H1 (cell line): ENCODE data around the gene VGF. TPM values are rescaled to one million over a fixed set of nuclear protein-coding genes. Genes with fewer than 3 reads are reported as not detected.

Experiments
- CTCF ChIA-PET: fragments of 300-600 bp; sonication (Branson Sonifier 250); formaldehyde crosslinking; loops from one replicate; lab custom pipeline; 2021; ENCODE audit not compliant: partially characterized antibody; lab: Charles Lee
- POLR2A ChIA-PET: fragments of 300-600 bp; sonication (Branson Sonifier 250); formaldehyde crosslinking; loops from one replicate; lab custom pipeline; 2021; ENCODE audit warnings: inconsistent platforms; ENCODE audit not compliant: partially characterized antibody; lab: Charles Lee
- DNase-seq, 2 experiments: peaks; one replicate each; pipeline versions ENCODE4 v3.0.0 to v3.0.0-alpha.2; 2010 to 2022; ENCODE audit warnings: low spot score in 2 of 2, low read depth in 1 of 2, mixed read lengths in 1 of 2
- FAIRE-seq: peaks from 2 replicates; lab custom pipeline; 2011; peaks lifted over from hg19 to GRCh38; lab: Jason Lieb, UNC
- H2AFZ ChIP-seq: 2 replicates; pipeline ENCODE4 v1.8.1; 2012; ENCODE audit warnings: low read length, inconsistent platforms
- H2AK5ac ChIP-seq: 2 replicates; pipeline ENCODE4 v1.6.1; 2013; ENCODE audit warnings: low read depth, low read length
- H2BK120ac ChIP-seq: replicated peaks from 2 replicates; pipeline ENCODE3; 2013; ENCODE audit warnings: low read depth, low read length, inconsistent platforms
- H2BK12ac ChIP-seq: 2 replicates; pipeline ENCODE4 v1.6.1; 2013; ENCODE audit warnings: low read depth, low read length
- H2BK15ac ChIP-seq: 2 replicates; pipeline ENCODE4 v1.6.1; 2013; ENCODE audit warnings: low read length
- H2BK20ac ChIP-seq: 2 replicates; pipeline ENCODE4 v1.6.1; 2013; ENCODE audit warnings: low read length
- H2BK5ac ChIP-seq: 2 replicates; pipeline ENCODE4 v1.6.1; 2013; ENCODE audit warnings: low read depth, low read length
- H3K14ac ChIP-seq: 2 replicates; pipeline ENCODE4 v1.6.1; 2013; ENCODE audit warnings: inconsistent platforms; ENCODE audit not compliant: insufficient read length
- H3K18ac ChIP-seq: 2 replicates; pipeline ENCODE4 v1.6.1; 2013; ENCODE audit warnings: low read length; ENCODE audit errors: extremely low read depth
- H3K23ac ChIP-seq: 2 replicates; pipeline ENCODE4 v1.6.1; 2013; ENCODE audit warnings: inconsistent platforms; ENCODE audit not compliant: insufficient read length
- H3K23me2 ChIP-seq: 2 replicates; pipeline ENCODE4 v1.6.1; 2013; ENCODE audit warnings: low read depth, low read length
- H3K27ac ChIP-seq: 2 replicates; pipeline ENCODE4 v1.6.1; 2011; ENCODE audit warnings: low read depth, low read length, inconsistent platforms
- H3K27me3 ChIP-seq, 4 experiments: replicated peaks in 1 of 4; 1 replicate in 1 of 4; 2 replicates in 3 of 4; pipeline versions ENCODE4 v1.6.1 to v1.8.1; 2011 to 2013; ENCODE audit warnings: low read length in 3 of 4, mild to moderate bottlenecking in 3 of 4, inconsistent platforms in 2 of 4, mixed read lengths in 2 of 4, moderate library complexity in 1 of 4; ENCODE audit not compliant: control insufficient read depth in 3 of 4, insufficient read depth in 3 of 4; ENCODE audit errors: extremely low read depth in 1 of 4
- H3K36me3 ChIP-seq, 4 experiments: 2 replicates each; pipeline versions ENCODE4 v1.6.1 to v1.8.1; 2011 to 2013; ENCODE audit warnings: mild to moderate bottlenecking in 4 of 4, low read length in 3 of 4, moderate library complexity in 2 of 4, control low read depth in 1 of 4, inconsistent platforms in 1 of 4; ENCODE audit not compliant: insufficient read depth in 4 of 4, control insufficient read depth in 2 of 4
- H3K4ac ChIP-seq: replicated peaks from 2 replicates; pipeline ENCODE3; 2013; ENCODE audit warnings: low read length, low read depth, mixed read lengths, inconsistent platforms; ENCODE audit not compliant: insufficient read length
- H3K4me1 ChIP-seq, 4 experiments: replicated peaks in 1 of 4; 1 replicate in 1 of 4; 2 replicates in 3 of 4; pipeline versions ENCODE4 v1.6.1 to v1.8.1; 2011 to 2013; ENCODE audit warnings: low read length in 3 of 4, inconsistent platforms in 2 of 4, mixed read lengths in 1 of 4; ENCODE audit not compliant: insufficient read depth in 4 of 4, control insufficient read depth in 3 of 4
- H3K4me2 ChIP-seq, 2 experiments: 2 replicates each; pipeline versions ENCODE4 v1.6.1 to v1.8.1; 2011 to 2013; ENCODE audit warnings: low read depth in 2 of 2, low read length in 2 of 2, control low read depth in 1 of 2, inconsistent platforms in 1 of 2, mild to moderate bottlenecking in 1 of 2; ENCODE audit not compliant: insufficient read depth in 1 of 2
- H3K4me3 ChIP-seq, 4 experiments: fragments of 200-600, 300-600 bp in 1 of 4; sonication (generic), shearing (Covaris generic), sonication (Bioruptor Twin) in 1 of 4; 2 replicates each; pipeline versions ENCODE4 v1.5.1 to v1.8.1; 2011 to 2016; ENCODE audit warnings: low read length in 4 of 4, low read depth in 3 of 4, control low read depth in 2 of 4, inconsistent platforms in 2 of 4, mild to moderate bottlenecking in 2 of 4, mixed read lengths in 1 of 4, moderate library complexity in 1 of 4; ENCODE audit not compliant: insufficient read depth in 2 of 4; ENCODE audit errors: extremely low read depth in 1 of 4
- H3K56ac ChIP-seq: replicated peaks from 2 replicates; pipeline ENCODE3; 2013; ENCODE audit warnings: low read depth, mild to moderate bottlenecking, mixed read lengths, low read length, inconsistent platforms; ENCODE audit not compliant: insufficient read length
- H3K79me1 ChIP-seq: 2 replicates; pipeline ENCODE4 v1.6.1; 2013; ENCODE audit warnings: low read depth, low read length, control low read depth
- H3K79me2 ChIP-seq, 2 experiments: 2 replicates each; pipeline versions ENCODE4 v1.6.1 to v1.8.1; 2012 to 2013; ENCODE audit warnings: low read length in 2 of 2, mild to moderate bottlenecking in 2 of 2, inconsistent platforms in 1 of 2; ENCODE audit not compliant: insufficient read depth in 2 of 2, control insufficient read depth in 1 of 2
- H3K9ac ChIP-seq, 4 experiments: replicated peaks in 1 of 4; 1 replicate in 1 of 4; 2 replicates in 3 of 4; pipeline versions ENCODE4 v1.6.1 to v1.8.1; 2011 to 2013; ENCODE audit warnings: low read depth in 3 of 4, low read length in 3 of 4, control low read depth in 2 of 4, mild to moderate bottlenecking in 2 of 4, moderate library complexity in 2 of 4, inconsistent platforms in 1 of 4; ENCODE audit errors: extremely low read depth in 1 of 4
- H3K9me3 ChIP-seq, 2 experiments: 2 replicates each; pipeline versions ENCODE4 v1.6.1 to v1.8.1; 2012 to 2013; ENCODE audit warnings: mild to moderate bottlenecking in 2 of 2, moderate library complexity in 2 of 2, control low read depth in 1 of 2, inconsistent platforms in 1 of 2, low read depth in 1 of 2, low read length in 1 of 2, mixed read lengths in 1 of 2; ENCODE audit not compliant: insufficient read depth in 2 of 2
- H4K20me1 ChIP-seq, 2 experiments: replicated peaks in 1 of 2; 2 replicates each; pipeline versions ENCODE3 to v1.8.1; 2011 to 2013; ENCODE audit warnings: inconsistent platforms in 2 of 2, low read length in 2 of 2, mild to moderate bottlenecking in 1 of 2; ENCODE audit not compliant: insufficient read depth in 2 of 2, control insufficient read depth in 1 of 2
- H4K5ac ChIP-seq: 2 replicates; pipeline ENCODE4 v1.6.1; 2013; ENCODE audit warnings: low read length, low read depth, mixed read lengths, inconsistent platforms; ENCODE audit not compliant: insufficient read length
- H4K8ac ChIP-seq: 2 replicates; pipeline ENCODE4 v1.8.0; 2013; ENCODE audit warnings: mild to moderate bottlenecking, moderate library complexity, low read length, inconsistent platforms; ENCODE audit not compliant: insufficient read depth; ENCODE audit errors: extremely low read depth
- H4K91ac ChIP-seq: replicated peaks from 2 replicates; pipeline ENCODE3; 2013; ENCODE audit warnings: low read length, mixed read lengths, inconsistent platforms; ENCODE audit not compliant: insufficient read length
- ASH2L ChIP-seq: fragments of 200-600, 300-600 bp; sonication (generic); IDR thresholded peaks from one replicate; pipeline ENCODE4 v1.7.1; 2017; ENCODE audit warnings: low read length
- EZH2 ChIP-seq: fragments of 200-600 bp; sonication (generic); IDR thresholded peaks from 2 replicates; pipeline ENCODE4 v1.7.1; 2012; ENCODE audit warnings: low read depth, mild to moderate bottlenecking, moderate library complexity, low read length, inconsistent platforms; ENCODE audit not compliant: severe bottlenecking
- SUZ12 ChIP-seq: fragments of 200-600 bp; sonication (generic); IDR thresholded peaks from 2 replicates; pipeline ENCODE4 v1.6.1; 2012; ENCODE audit warnings: mild to moderate bottlenecking, inconsistent platforms, low read length, moderate library complexity, mixed read lengths
- WGBS, 2 experiments: shearing (Covaris generic) in 1 of 2; methylation state at CpG; one replicate each; pipeline versions ENCODE4 v1.1.6 to v1.1.7; 2013 to 2015; ENCODE audit warnings: low lambda C conversion rate in 2 of 2, mixed read lengths in 2 of 2, inconsistent platforms in 1 of 2, low coverage in 1 of 2, missing lambda C conversion rate in 1 of 2; ENCODE audit not compliant: insufficient replicate concordance in 2 of 2, insufficient coverage in 1 of 2, insufficient read length in 1 of 2; ENCODE audit errors: extremely low coverage in 1 of 2, missing lambda C conversion rate in 1 of 2; 5-methylcytosine and 5-hydroxymethylcytosine counted together
- polyA plus RNA-seq, 7 experiments: library from polyadenylated mRNA; depleted of rRNA in 3 of 7; stranded (reverse) in 5 of 7; unstranded in 2 of 7; fragments of >200 nt in 5 of 7; fragments of 200-250 nt in 2 of 7; gene quantifications; 1 replicate in 5 of 7; 2 replicates in 1 of 7; 4 replicates in 1 of 7; pipeline versions ENCODE4 v1.2.1 to v1.2.3, GENCODE V29; 2011 to 2013; ENCODE audit warnings: missing spikeins in 2 of 7, mixed read lengths in 2 of 7
- total RNA-seq: library from RNA; stranded (reverse); fragmentation: NEBNext Ultra II Directional; extraction: Animal tissue kit (Norgen Biotek cat#: 25700); gene quantifications from 2 replicates; pipeline ENCODE4 v1.2.1, GENCODE V29; 2021

Gene VGF
- total and polyA plus RNA-seq, 2 of the 8 experiments (the other 6 are each of a cell fraction or from before 2014, with no cell fraction given): 1.6 to 7.0 TPM

DNA sequence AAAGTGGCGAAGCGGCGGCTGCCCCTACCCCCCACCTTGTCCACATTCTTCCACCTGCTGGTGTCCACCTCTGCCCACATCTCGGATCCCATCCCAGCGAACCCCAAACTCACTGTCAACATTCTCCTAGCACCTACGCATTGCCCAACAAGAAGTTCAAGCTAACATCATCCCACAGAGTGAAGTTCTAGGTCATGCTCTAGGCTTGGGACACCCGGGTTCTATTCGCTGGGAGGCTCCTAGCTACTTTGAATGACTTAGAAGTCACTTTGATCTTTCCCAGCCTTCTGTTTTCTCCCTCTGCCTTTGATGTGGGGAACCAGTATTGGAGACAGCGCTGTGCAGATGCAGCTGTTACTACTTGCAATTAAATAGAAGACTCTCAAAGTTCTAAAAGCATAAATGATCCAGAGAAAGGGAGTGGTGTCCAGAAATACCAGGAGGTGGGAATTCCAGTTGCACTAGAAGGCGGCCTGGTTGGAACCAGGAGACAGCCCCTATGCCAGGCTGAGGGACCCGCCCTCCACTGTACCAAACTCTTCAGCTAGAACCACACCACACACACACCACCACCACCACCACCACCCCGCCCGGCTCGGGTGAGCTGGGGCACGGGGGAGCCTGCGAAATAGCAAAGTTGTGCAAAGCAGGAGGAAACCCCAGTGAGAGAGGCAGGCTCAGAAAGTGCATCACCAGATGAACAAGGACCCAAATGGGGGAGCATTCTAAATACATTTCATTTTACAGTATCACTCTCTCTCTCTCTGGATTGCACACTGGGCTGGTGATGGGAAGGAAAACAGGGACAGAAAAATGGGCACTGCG, 5.5 kb upstream of the VGF start:
- peak; percentile 79 for TF ChIP-seq EZH2
- TF ChIP-seq SUZ12: peak; percentile 38
- TF ChIP-seq ASH2L: no peak
- FAIRE-seq (no peak), DNase-seq (no peak)
- H2AK5ac ChIP-seq: no peak overlapping the region
- H3K23me2 ChIP-seq: peaks cover 33% of the 10 kb centered on the region
- no peak overlapping the region for H3K56ac ChIP-seq
- H3K4ac ChIP-seq: no peak overlapping the region
- H3K36me3 ChIP-seq: no peaks in the 10 kb centered on the region
- H4K8ac ChIP-seq: no peak overlapping the region
- H2BK20ac ChIP-seq: peak overlapping the region; percentile 98; the same call in 1 of the 2 replicates
- peak overlapping the region; percentile 98; the same call in 1 of the 2 replicates for H2BK15ac ChIP-seq
- H4K91ac ChIP-seq: no peak overlapping the region
- H3K9ac ChIP-seq: no peak overlapping the region
- H3K14ac ChIP-seq: no peak overlapping the region
- H2BK5ac ChIP-seq: no peak overlapping the region
- H2BK120ac ChIP-seq: no peak overlapping the region
- peak overlapping the region; percentile 44 to 95 for H3K4me2 ChIP-seq
- H4K20me1 ChIP-seq: peaks cover 0 to 9% of the 10 kb centered on the region in 2 experiments
- H3K79me1 ChIP-seq: no peaks in the 10 kb centered on the region
- 8% methylated on average over 17 of the region's 17 CpGs; no CpG with 5 or more reads in 1 of the 2 experiments for WGBS, 2 experiments
- no peak overlapping the region; the same call in 1 of the 2 replicates for H3K18ac ChIP-seq
- no peaks in the 10 kb centered on the region for H3K79me2 ChIP-seq
- no peak overlapping the region for H4K5ac ChIP-seq
- ChIA-PET POLR2A (interaction anchor here (0.6 to 2.2 kb wide), 10 partner anchors 8 to 315 kb away, joined by 3 to 10 read pairs (median 4); no protein-coding TSS in a partner anchor), CTCF (interaction anchor here (0.6 to 3.0 kb wide), 26 partner anchors 8 to 276 kb away, joined by 3 to 38 read pairs (median 4); partner anchors contain the start of genes MOGAT3 and NAT16)
- no peak overlapping the region for H2AFZ ChIP-seq
- no peak overlapping the region for H3K27ac ChIP-seq
- no peaks in the 10 kb centered on the region for H3K9me3 ChIP-seq
- no peak overlapping the region for H3K23ac ChIP-seq
- H2BK12ac ChIP-seq: peak overlapping the region; percentile 87; the same call in 1 of the 2 replicates
- peaks cover 54 to 96% (median 84%) of the 10 kb centered on the region in 4 experiments for H3K27me3 ChIP-seq
- peak overlapping the region in 3 of 4 experiments; percentile 30 to 68 (median 44); a peak in 4 of 8 replicates for H3K4me3 ChIP-seq
- peaks cover 11 to 71% (median 47%) of the 10 kb centered on the region in 4 experiments for H3K4me1 ChIP-seq
